Measurements from ENCODE around the gene FRMPD1. TPM values are rescaled to one million over a fixed set of nuclear protein-coding genes. Genes with fewer than 3 reads are reported as not detected.

FRMPD1 gene
- total RNA-seq, 1 experiment from 2014 or later: 0.26 TPM

DNA sequence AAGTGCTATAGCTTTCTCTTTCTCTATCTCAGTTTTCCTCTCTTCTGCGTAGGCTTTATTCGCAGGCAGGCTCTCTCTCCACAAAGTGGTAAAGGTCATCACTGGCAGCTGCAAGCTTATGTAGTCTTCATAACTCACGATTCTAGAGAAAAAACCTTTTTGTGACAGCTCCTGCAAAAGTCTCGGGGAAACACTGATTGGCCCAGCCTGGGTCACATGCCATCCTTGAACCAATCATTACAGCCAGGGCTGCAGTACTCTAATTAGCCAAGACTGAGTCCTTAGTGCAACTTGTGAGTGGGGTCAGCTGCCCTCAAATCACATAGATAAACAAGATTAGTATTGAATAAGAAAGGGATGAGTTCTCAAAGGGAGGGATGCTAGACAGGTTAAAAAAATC lies 18.3 kb upstream of the FRMPD1 start (continued):
- TF ChIP-seq, protein P1, sequence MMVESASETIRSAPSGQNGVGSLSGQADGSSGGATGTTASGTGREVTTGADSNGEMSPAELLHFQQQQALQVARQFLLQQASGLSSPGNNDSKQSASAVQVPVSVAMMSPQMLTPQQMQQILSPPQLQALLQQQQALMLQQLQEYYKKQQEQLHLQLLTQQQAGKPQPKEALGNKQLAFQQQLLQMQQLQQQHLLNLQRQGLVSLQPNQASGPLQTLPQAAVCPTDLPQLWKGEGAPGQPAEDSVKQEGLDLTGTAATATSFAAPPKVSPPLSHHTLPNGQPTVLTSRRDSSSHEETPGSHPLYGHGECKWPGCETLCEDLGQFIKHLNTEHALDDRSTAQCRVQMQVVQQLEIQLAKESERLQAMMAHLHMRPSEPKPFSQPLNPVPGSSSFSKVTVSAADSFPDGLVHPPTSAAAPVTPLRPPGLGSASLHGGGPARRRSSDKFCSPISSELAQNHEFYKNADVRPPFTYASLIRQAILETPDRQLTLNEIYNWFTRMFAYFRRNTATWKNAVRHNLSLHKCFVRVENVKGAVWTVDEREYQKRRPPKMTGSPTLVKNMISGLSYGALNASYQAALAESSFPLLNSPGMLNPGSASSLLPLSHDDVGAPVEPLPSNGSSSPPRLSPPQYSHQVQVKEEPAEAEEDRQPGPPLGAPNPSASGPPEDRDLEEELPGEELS (CRISPR knock-in tag; IDR thresholded peaks at IDR 0.05): no peak
- TF ChIP-seq ZNF416 (CRISPR knock-in tag; IDR thresholded peaks at IDR 0.05): no peak
- TF ChIP-seq TP53 (CRISPR knock-in tag; IDR thresholded peaks at IDR 0.05): no peak

DNA sequence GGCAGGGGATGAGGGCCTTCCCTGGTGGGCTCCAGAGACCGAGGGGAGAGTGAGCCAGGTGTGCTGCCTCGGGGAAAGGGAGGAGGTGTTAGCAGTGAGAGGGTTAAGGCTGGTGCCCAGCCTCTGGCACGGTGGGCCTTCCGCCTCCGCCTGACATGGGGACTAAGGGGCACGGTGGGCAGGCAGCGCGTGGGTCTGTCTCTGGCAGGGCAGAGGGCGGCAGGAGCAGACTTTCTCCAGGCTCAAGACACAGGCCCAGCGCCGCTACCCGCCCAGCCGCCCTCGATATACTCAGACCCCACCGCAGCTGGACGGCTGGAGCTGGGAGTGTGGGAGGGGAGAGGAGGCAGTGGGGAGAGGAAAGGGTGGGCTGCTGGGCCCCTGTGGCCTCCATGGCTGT lies 14.9 kb upstream of the FRMPD1 start:
- ChIA-PET CTCF (no interaction called here), POLR2A (no interaction called here)
- Mint-ChIP-seq H3K27ac (no peak overlapping the region), H3K27me3 (ENCODE audit: low read depth) (no peaks in the 10 kb centered on the region; the same call in 1 of the 2 replicates), H3K36me3 (no peaks in the 10 kb centered on the region), H3K4me1 (no peaks in the 10 kb centered on the region; the same call in 1 of the 2 replicates), H3K9me3 (no peaks in the 10 kb centered on the region), H3K4me3 (no peak overlapping the region)
- TF ChIP-seq PRRX2 (CRISPR knock-in tag; IDR thresholded peaks at IDR 0.05): no peak
- TF ChIP-seq JUN (CRISPR knock-in tag; IDR thresholded peaks at IDR 0.05): no peak
- no peak for DNase-seq (ENCODE audit: low spot score)
- no peak for ATAC-seq

DNA sequence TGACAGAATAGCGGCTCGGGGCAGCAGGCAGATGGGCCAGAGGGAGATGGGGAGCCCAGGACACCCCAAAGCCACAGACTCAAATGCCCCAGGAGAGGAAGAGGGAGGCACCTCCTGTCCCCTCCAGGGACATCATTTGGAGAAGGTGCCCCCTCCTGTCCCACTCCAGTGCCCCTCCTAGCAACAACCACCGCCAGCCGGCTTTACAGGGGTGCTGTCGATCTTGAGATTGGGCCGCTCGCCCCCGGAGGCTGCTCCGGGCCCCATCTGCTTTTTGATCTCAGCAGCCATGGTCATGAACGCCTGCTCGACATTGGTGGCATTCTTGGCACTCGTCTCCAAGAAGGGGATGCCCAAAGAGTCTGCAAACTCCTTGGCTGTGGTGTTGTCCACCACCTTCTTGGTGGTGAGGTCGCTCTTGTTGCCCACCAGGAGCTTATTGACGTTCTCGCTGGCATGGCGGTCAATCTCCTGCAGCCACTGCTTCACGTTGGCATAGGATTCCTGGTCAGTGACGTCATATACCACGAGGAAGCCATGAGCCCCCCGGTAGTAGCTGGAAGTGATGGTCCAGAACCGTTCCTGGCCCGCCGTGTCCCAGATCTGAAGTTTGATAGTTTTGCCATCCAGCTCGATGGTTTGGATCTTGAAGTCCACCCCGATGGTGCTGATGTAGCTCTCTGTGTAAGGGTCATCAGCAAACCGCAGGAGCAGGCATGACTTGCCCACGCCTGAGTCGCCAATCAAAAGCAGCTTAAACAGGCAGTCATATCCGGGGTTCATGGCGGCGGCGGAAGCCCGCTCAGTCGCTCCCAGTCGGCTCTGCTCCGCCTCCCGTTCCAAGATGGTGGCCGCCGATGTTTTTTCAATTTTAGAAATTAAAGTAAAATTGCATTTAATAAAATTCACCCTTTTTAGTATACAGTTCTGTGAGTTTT lies 14.0 kb upstream of the FRMPD1 start:
- Mint-ChIP-seq H3K9me3 (no peaks in the 10 kb centered on the region), H3K27ac (no peak overlapping the region), H3K27me3 (ENCODE audit: low read depth) (no peaks in the 10 kb centered on the region; the same call in 1 of the 2 replicates), H3K36me3 (no peaks in the 10 kb centered on the region), H3K4me3 (no peak overlapping the region), H3K4me1 (peaks cover 5% of the 10 kb centered on the region)
- CTCF ChIA-PET: interaction anchor here (0.6 kb wide), 1 partner anchor 38 kb away, joined by 5 read pairs; no protein-coding TSS in a partner anchor
- ATAC-seq (no peak), DNase-seq (ENCODE audit: low spot score) (no peak)
- POLR2A ChIA-PET: no interaction called here
- TF ChIP-seq SMAD3 (CRISPR knock-in tag; IDR thresholded peaks at IDR 0.05; ENCODE audit: borderline replicate concordance) (no peak), TEAD1 (CRISPR knock-in tag; IDR thresholded peaks at IDR 0.05) (no peak), ZNF423 (CRISPR knock-in tag; IDR thresholded peaks at IDR 0.05) (no peak), PRRX2 (CRISPR knock-in tag; IDR thresholded peaks at IDR 0.05) (no peak), ZNF671 (CRISPR knock-in tag; IDR thresholded peaks at IDR 0.05) (no peak), HMGA2 (CRISPR knock-in tag; IDR thresholded peaks at IDR 0.05) (no peak), JAZF1 (CRISPR knock-in tag; IDR thresholded peaks at IDR 0.05) (no peak), ZNF396 (CRISPR knock-in tag; IDR thresholded peaks at IDR 0.05; ENCODE audit: borderline replicate concordance) (no peak), ATF1 (CRISPR knock-in tag; IDR thresholded peaks at IDR 0.05) (no peak)
- TF ChIP-seq, protein P2, sequence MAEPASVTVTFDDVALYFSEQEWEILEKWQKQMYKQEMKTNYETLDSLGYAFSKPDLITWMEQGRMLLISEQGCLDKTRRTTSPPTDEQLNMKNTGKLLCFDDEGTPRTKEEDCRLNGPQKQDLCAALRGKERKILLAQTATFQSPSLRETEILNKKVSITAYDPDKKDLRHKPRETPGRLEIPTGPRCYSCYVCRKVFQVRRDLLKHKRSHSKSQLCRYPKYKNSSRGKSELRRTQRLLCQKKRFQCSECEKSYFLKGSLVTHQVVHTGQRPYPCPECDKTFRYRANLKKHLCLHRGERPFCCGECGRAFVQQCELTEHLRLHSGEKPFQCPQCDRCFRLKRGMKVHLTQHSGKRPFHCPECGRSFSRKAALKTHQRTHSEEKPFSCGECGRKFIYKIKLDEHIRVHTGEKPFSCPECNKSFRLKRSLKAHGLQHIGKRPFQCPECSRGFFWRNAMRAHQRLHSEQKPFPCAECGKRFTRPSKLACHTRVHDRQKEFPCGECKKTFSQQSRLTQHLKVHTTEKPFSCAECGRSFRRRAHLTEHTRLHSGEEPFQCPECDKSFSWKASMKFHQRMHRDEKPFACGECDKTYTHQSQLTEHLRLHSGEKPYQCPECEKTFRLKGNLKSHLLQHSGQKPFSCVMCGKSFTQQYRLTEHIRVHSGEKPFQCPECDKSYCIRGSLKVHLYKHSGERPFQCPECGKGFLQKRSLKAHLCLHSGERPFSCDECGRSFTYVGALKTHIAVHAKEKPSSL (CRISPR knock-in tag; conservative IDR thresholded peaks at IDR 0.05): no peak
- TF ChIP-seq, protein P3, sequence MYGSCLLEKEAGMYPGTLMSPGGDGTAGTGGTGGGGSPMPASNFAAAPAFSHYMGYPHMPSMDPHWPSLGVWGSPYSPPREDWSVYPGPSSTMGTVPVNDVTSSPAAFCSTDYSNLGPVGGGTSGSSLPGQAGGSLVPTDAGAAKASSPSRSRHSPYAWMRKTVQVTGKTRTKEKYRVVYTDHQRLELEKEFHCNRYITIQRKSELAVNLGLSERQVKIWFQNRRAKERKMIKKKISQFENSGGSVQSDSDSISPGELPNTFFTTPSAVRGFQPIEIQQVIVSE (CRISPR knock-in tag; IDR thresholded peaks at IDR 0.05; ENCODE audit: borderline replicate concordance): no peak
